Tibial nerve (tissue), 4 donors: ENCODE measurements around the gene TBC1D16. TPM values are rescaled to one million over a fixed set of nuclear protein-coding genes. Genes with fewer than 3 reads are reported as not detected.
A peak's percentile ranks its signal among the peaks of the same experiment; 100 is the strongest.

Experiments used
- DNase-seq, 2 donors: peaks; one replicate each; pipeline ENCODE4 v3.0.0-alpha.2; 2019; ENCODE audit warnings: low spot score in 2 of 2
- H3K27ac ChIP-seq, 4 donors: fragments of 200-600 bp; sonication (generic) in 3 of 4; one replicate each; pipeline ENCODE4 v1.5.1; 2017 to 2019; ENCODE audit warnings: mild to moderate bottlenecking in 1 of 4
- H3K27me3 ChIP-seq, 2 donors: fragments of 200-600 bp; sonication (generic) in 1 of 2; one replicate each; pipeline versions ENCODE4 v1.5.1 to v1.6.0; 2017 to 2019
- H3K36me3 ChIP-seq, 3 donors: fragments of 200-600 bp; sonication (generic); one replicate each; pipeline ENCODE4 v1.5.1; 2018 to 2019
- H3K4me1 ChIP-seq, 4 donors: fragments of 200-600 bp; sonication (generic) in 3 of 4; one replicate each; pipeline ENCODE4 v1.5.1; 2017 to 2019
- H3K4me3 ChIP-seq, 4 donors: fragments of 200-600 bp; sonication (generic) in 3 of 4; one replicate each; pipeline ENCODE4 v1.5.1; 2017 to 2019; ENCODE audit warnings: mild to moderate bottlenecking in 1 of 4, moderate library complexity in 1 of 4
- H3K9me3 ChIP-seq, 4 donors: fragments of 200-600 bp; sonication (generic) in 3 of 4; one replicate each; pipeline ENCODE4 v1.5.1; 2017 to 2019
- CTCF ChIP-seq, 5 experiments: fragments of 200-600 bp in 3 of 5; fragments of 450-650 bp in 2 of 5; sonication (generic) in 3 of 5; IDR thresholded peaks; one replicate each; pipeline ENCODE4 v1.5.1; 2016 to 2019; ENCODE audit warnings: antibody characterized with exemption in 5 of 5, mild to moderate bottlenecking in 3 of 5, moderate library complexity in 2 of 5
- EP300 ChIP-seq, 2 donors: sonication (generic); formaldehyde crosslinking; IDR thresholded peaks; one replicate each; pipeline ENCODE4 v1.6.1; 2017; ENCODE audit warnings: antibody characterized with exemption in 2 of 2, mild to moderate bottlenecking in 1 of 2
- POLR2A ChIP-seq, 2 donors: fragments of 450-650 bp; IDR thresholded peaks; one replicate each; pipeline ENCODE4 v1.6.1; 2017; ENCODE audit warnings: antibody characterized with exemption in 2 of 2, mild to moderate bottlenecking in 2 of 2, moderate library complexity in 2 of 2
- WGBS, 2 donors: methylation state at CpG; one replicate each; pipeline ENCODE4 v1.1.5; 2018; 5-methylcytosine and 5-hydroxymethylcytosine counted together
- total RNA-seq, 4 donors: library from RNA; depleted of rRNA; stranded (reverse); fragments of >200 nt; gene quantifications; one replicate each; pipeline ENCODE4 v1.1.0, GENCODE V29; 2016

TBC1D16 gene
- total RNA-seq, 4 donors from 2014 or later, result 48.3 to 68.4 (median 58.1) TPM

- Histone ChIP-seq H3K4me3 (no peak overlapping the region), H3K9me3 (no peaks in the 10 kb centered on the region), H3K36me3 (peaks cover 0 to 16% (median 0%) of the 10 kb centered on the region in 3 donors), H3K27ac (no peak overlapping the region), H3K27me3 (peaks cover 0 to 25% of the 10 kb centered on the region in 2 donors), H3K4me1 (peaks cover 0 to 71% (median 31%) of the 10 kb centered on the region in 4 donors)
- TF ChIP-seq POLR2A (IDR thresholded peaks at IDR 0.05), result no peak
- no peak for TF ChIP-seq EP300 (IDR thresholded peaks at IDR 0.05)
- TF ChIP-seq CTCF (IDR thresholded peaks at IDR 0.05), result no peak
- DNase-seq, result no peak
- WGBS, 2 donors, result 52 to 69% methylated on average over 9 of the region's 9 CpGs
These were observed 101.1 kb downstream of the TBC1D16 start for GRCh38 chr17:79934653-79934970.

- Histone ChIP-seq H3K4me1 (peaks cover 0 to 75% (median 31%) of the 10 kb centered on the region in 4 donors), H3K36me3 (peaks cover 0 to 11% (median 0%) of the 10 kb centered on the region in 3 donors), H3K4me3 (no peak overlapping the region), H3K27ac (no peak overlapping the region), H3K27me3 (peaks cover 0 to 30% of the 10 kb centered on the region in 2 donors), H3K9me3 (no peaks in the 10 kb centered on the region)
- DNase-seq, result no peak
- TF ChIP-seq EP300 (IDR thresholded peaks at IDR 0.05), result no peak
- 40 to 41% methylated on average over 14 to 19 of the region's 22 CpGs for WGBS, 2 donors
These were observed 101.6 kb downstream of the TBC1D16 start for GRCh38 chr17:79933863-79934652.

- Histone ChIP-seq H3K27ac (no peak overlapping the region), H3K36me3 (no peaks in the 10 kb centered on the region), H3K9me3 (no peaks in the 10 kb centered on the region), H3K4me1 (peaks cover 0 to 62% (median 31%) of the 10 kb centered on the region in 4 donors), H3K4me3 (no peak overlapping the region), H3K27me3 (peaks cover 0 to 44% of the 10 kb centered on the region in 2 donors)
- WGBS, 2 donors, result 58 to 62% methylated on average over 10 of the region's 10 CpGs
- no peak for DNase-seq
- TF ChIP-seq POLR2A (IDR thresholded peaks at IDR 0.05) (no peak), EP300 (IDR thresholded peaks at IDR 0.05) (peak in 1 of 2 donors; percentile 12)
These were observed 103.0 kb downstream of the TBC1D16 start for GRCh38 chr17:79932451-79933306.

- 73 to 80% methylated on average over 10 of the region's 10 CpGs for WGBS, 2 donors
- DNase-seq, result no peak
- Histone ChIP-seq H3K4me3 (no peak overlapping the region), H3K36me3 (no peaks in the 10 kb centered on the region), H3K27me3 (peaks cover 0 to 51% of the 10 kb centered on the region in 2 donors), H3K9me3 (no peaks in the 10 kb centered on the region), H3K27ac (no peak overlapping the region), H3K4me1 (peaks cover 0 to 55% (median 22%) of the 10 kb centered on the region in 4 donors)
- TF ChIP-seq POLR2A (IDR thresholded peaks at IDR 0.05) (no peak), EP300 (IDR thresholded peaks at IDR 0.05) (no peak), CTCF (IDR thresholded peaks at IDR 0.05) (no peak)
These were observed 103.8 kb downstream of the TBC1D16 start for GRCh38 chr17:79931817-79932309.

- Histone ChIP-seq H3K27ac (peak overlapping the region in 1 of 4 donors; percentile 5), H3K4me3 (no peak overlapping the region), H3K27me3 (peaks cover 0 to 58% of the 10 kb centered on the region in 2 donors), H3K9me3 (no peaks in the 10 kb centered on the region), H3K36me3 (no peaks in the 10 kb centered on the region), H3K4me1 (peaks cover 0 to 55% (median 24%) of the 10 kb centered on the region in 4 donors)
- TF ChIP-seq CTCF (IDR thresholded peaks at IDR 0.05), result no peak
- TF ChIP-seq POLR2A (IDR thresholded peaks at IDR 0.05), result no peak
- WGBS, 2 donors, result 25 to 27% methylated on average over 11 to 16 of the region's 17 CpGs
- no peak for DNase-seq
These were observed 104.5 kb downstream of the TBC1D16 start for GRCh38 chr17:79930877-79931816.
